Amniotic epithelial cell (primary cell): ENCODE measurements around the gene HS3ST5.
A peak's percentile ranks its signal among the peaks of the same experiment; 100 is the strongest.
"Not testable (repeated sequence)": the region's sequence is repeated elsewhere in the genome, so short reads cannot be mapped to it uniquely, and the experiment has no call there.

Experiments used
- DNase-seq: peaks from one replicate; pipeline ENCODE4 v3.0.0-alpha.2; 2010; ENCODE audit warnings: low read depth

Gene HS3ST5

DNA sequence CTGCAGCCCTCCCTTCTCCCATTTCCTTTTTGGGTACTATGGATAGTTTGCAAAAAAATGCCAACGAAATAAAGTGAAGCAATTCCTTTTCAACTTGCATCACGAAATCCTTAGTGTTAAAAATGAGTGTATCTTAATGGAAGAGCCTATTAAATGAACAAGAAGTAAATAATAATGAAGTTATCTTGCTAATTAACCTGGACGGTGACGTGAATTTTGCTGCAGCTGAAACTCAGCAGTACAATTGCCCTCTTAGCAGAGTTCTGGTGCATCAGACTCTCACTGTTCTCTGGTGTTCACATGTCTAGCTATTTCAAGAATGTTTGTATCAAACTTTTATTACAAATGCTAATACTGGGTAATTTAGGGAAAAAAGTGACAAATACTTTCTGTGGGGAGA, 252.2 kb downstream of the HS3ST5 start:
- DNase-seq = no peak

DNA sequence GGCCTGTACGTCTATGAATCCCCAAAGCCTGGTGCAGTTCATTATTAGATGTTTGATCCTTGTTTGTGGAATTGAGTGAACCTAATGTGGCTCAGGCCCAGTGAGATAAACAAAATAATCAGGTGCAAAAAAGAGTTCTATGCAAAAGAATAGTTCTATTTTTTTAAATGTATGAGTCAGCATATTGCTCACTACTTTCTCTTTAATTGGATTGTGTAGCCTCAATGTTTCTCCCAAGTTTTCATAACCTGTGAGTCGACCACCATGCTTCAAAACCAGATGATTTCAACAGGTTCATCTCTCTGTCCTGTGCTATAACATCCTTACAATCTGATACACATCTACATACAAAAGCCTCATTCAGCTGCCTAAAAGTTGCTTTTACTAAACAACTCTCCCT, 255.3 kb downstream of the HS3ST5 start:
- DNase-seq = peak; percentile 27

DNA sequence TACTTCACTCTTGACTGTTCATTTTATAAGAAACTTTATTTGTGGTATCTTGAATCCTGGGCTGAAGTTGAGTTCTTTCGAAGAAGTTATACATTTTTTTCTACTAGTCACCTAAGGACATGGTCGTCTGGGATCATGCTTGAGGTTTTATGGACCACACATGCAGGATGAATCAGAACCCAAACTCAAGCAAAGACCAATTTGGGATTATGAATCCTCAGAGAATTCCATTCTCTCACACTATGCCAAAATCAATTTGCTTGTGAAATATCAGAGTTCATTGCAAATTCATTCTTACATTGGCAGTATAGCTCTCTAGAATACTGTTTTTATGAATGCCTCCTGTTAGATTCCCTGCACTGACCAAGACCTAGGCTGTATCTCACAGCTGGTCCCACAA, 257.6 kb downstream of the HS3ST5 start:
- no peak for DNase-seq

DNA sequence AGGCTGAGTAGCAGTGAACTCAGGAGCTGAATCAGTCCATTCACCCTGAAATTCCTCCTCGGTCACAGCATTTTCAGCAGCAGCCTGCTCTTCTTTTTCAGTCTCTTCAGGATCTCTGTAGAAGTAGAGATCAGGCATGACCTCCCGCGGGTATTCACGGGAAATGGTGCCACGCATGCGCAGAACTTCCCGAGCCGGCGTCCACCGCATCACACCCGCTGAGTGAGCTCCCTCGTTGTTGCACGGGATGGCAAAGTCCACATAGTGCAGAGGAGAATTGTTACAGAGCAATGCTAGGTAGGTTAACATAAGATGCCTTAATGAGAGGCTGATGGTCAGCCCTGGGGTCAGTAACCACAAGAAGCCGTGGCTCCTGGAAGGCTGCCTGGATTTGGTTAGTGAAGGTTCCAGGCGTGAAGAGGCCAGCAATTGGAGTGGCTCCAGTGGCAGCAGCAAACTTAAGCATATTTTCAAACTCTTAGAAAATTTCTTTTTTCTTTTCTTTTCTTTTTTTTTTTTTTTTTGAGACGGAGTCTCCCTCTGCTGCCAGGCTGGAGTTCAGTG, 258.4 kb downstream of the HS3ST5 start:
- peak; percentile 14 for DNase-seq

DNA sequence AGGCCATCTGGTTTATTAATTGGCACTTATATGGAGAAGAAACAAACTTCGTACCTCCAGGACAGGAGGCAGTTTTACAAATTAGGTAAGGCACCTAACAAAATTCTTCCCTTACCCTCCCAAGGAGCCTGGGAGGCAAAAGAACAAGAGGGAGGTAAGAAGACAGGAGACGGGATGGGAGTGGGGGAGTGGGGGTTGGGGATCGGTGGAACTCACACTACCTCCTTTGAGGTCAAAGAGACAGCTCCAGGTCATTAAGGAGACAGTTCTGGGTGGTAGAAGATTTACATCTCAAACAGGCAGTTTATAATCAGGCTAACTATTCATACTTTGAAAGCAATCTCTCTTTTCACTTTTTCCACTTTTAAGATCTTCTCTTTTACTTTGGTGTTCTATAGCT, 259.6 kb downstream of the HS3ST5 start:
- DNase-seq = no peak

DNA sequence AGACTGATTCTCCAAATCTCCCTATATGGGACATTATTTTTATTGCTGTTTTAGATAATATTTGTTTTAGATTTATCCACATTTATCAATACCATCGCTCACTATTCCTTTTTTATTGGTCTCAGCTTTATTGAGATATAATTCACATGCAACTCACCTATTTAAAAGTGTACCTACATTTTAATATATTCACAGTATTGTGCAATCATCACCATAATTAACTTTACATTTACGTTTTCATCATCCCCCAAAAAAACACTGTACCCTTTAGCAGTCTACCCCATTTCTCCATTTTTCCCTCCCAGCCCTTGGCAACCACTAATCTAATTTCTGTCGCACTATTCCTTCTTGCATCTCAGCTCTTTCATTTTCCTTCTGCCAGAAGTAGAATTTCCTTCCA, 261.1 kb downstream of the HS3ST5 start:
- DNase-seq = no peak

DNA sequence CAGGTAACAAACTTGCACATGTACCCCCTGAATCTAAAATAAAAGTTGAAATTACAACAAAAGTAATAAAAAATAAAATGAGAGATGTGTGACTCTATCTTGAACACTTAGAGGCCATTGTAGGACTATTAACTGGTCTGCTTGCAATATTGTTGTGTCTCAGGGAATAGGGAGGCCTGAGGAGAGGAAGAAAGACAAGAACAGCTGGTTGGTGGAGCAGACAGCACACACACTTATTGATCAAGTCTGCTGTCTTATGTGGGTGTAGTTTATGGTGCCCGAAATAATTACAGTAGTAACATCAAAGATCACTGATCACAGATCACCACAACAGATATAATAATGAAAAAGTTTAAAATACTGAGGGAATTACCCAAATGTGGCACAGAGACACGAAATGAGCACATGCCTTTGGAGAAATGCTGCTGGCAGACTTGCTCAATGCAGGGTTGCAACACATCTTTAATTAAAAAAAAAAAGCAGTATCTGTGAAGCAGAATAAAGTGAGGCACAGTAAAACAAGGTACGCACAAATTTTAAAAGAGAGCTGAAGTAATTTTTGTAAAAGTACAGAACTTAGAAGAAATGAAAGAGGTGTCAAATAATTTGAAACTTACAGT, 261.8 kb downstream of the HS3ST5 start:
- DNase-seq = peak; percentile 24

DNA sequence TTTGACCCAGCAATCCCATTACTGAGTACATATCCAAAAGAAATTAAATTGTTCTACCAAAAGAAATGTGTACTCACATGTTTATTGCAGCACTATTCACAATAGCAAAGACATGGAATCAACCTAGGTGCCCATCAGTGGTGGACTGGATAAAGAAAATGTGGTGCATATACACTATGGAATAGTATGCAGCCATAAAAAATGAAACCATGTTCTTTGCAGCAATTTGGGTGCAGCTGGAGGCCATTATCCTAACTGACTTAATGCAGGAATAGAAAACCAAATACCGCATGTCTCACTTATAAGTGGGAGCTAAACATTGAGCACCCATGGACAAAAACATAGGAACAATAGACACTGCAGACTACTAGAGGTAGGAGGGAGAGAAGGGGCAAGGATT, 262.4 kb downstream of the HS3ST5 start:
- not testable (repeated sequence) for DNase-seq

DNA sequence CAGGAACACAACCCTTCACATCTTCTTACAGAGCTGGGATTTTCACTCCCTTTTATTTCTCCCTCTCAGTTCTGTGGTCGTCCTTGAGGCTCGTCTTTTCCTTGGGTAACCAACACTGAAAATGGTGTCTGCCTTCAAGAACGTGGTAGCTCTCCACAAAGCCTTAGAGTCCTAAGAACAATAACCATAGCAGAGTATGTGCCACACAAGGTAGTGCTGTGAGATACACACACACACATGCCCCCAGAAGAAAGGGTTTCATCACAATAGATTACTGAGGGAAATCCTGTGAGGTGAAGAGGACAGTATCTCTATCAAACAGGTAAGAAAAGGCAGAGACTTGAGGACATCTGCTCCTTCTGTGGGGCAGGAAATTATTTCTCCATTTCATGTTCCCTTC, 267.0 kb downstream of the HS3ST5 start:
- no peak for DNase-seq

DNA sequence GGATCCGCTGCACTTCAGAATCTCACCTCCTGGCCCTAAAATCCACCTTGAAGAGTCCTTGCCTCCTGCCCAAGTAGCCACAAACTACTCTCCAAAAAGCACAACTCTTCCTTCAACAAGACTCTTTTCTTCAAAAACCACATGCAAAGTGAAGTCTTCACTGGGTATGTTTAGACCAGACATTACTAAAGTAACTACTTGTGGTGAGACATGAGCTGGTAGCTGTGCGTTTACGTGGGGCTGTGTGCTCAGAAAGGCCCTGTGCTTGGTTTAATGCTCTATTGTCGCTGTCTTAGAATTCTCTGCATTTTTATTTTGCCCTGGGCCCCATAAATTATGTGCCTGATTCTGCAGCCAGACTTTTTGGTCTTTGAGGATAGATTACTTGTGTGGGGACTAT, 267.5 kb downstream of the HS3ST5 start:
- no peak for DNase-seq

DNA sequence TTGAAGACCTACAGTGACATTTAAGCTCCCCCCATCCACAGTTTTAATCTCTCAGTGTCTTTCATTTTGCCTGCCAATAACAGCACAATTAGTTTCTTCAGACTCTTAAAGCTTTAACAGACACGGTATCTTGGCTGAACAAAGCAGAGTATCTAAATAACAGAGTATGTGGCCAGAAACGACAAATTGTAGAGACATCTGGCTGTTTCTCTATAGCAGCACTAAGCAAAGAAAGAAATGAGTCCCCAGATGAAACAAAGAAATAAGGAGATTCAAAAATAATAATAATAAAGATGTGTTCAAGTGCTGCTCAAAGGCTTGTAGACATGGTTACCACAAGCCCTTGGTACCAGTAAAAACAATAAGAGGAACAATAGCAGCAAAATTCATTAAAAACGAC, 274.1 kb downstream of the HS3ST5 start:
- DNase-seq = no peak

DNA sequence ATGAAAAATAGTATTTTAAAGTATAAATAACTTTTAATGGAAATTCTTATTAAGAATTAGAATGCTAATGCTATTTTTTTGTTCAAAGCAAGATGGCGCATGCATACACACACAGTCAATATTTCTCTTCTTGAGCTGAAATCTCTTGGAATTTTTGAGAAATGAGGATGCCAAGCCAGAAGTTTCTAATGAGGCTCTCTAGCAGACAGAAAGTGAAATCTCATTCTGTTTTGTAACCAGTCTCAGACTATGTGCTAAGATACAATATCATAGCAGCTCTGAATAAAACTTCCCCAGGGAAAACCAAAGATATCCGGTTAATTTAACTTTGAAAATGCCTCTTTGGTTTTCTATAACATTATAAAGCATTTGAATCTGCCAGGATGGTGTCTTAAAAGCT, 274.7 kb downstream of the HS3ST5 start:
- no peak for DNase-seq

DNA sequence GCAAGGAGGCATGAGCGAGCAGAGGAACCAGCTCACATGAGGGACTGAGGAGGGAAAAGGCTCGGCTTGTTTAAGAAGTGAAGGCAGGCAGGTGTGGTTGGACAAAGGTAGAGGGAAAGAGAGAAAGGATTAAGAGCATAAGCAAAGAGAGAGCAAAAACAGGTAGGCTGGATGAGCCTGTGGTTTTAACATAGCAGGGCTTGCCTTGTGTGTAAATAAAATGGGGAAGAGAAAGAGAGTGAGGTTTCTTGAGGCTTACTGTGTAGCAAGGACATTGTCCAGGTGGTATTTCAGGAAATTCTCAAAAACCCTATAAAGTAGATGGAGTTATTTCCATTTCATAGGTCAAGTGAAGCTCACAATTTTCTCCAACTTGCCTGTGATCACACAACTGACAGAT, 278.0 kb downstream of the HS3ST5 start:
- no peak for DNase-seq

DNA sequence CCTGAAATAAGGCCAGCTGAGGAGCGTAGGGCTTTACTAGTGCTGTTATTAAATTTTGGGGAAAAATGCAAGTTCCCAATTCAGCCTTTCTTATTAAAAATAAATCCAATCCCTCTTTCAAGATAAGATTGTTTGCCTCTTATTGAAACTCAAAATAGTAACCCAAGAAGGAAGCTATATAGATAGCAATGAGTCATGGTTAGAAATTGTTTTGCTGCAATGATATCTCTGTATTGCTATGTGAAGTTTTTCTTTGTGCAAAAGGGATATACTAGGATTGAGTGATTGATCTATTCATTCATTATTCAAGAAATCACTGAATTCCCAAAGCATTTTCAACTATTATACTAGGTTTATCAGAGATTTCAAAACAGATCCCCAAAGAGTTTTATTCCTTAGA, 278.9 kb downstream of the HS3ST5 start:
- peak; percentile 24 for DNase-seq

DNA sequence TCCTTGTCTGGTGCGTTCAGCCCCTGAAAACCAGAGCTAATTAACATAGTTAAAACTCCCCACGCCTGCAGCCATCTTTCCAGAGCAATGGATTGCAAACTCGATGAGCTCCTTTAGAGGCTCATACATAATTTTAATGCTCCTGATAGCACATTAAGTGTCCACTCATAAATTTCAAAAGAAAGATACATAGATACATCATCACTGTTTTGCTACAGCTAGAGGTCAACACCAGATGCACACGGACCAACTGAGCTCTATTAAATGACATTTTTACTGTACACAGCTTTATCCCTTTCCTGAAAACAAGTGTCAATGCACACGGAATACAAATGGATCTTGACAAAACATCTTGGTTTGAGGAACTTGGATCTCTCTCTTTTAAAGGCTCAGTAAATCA, 280.6 kb downstream of the HS3ST5 start:
- DNase-seq = no peak

DNA sequence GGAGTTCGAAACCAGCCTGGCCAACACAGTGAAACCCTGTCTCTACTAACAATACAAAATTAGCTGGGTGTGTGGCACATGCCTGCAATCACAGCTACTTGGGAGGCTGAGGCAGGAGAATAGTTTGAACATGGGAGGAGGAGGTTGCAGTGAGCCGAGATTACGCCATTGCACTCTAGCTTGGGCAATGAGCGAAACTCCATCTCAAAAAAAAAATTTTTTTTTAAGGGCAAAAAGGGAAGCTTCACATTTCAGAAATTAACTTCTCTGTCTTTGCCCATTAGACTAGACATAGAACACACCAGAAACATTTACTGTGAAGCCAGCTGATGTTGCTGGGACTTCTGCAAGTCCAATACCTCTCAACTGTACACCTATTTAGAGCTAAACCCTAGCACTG, 281.1 kb downstream of the HS3ST5 start:
- no peak for DNase-seq

DNA sequence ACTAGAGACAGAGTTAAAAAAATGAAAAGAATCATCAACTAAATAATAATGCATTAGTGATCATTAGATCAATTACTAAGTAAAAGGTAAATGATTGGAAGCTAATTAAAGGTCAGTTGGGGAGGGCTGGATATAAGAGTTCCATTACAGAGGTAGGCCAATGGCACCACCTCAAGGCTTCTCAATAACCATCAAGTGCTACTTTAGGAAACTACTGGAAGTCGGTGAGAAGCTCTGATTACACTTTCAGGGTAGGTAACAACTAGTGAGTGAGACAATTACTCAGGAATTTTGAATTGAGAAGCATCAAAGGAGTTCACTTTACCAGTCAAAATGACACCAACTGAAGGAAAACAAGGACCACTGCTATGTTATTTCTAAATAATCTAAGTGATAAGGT, 281.7 kb downstream of the HS3ST5 start:
- DNase-seq = no peak

DNA sequence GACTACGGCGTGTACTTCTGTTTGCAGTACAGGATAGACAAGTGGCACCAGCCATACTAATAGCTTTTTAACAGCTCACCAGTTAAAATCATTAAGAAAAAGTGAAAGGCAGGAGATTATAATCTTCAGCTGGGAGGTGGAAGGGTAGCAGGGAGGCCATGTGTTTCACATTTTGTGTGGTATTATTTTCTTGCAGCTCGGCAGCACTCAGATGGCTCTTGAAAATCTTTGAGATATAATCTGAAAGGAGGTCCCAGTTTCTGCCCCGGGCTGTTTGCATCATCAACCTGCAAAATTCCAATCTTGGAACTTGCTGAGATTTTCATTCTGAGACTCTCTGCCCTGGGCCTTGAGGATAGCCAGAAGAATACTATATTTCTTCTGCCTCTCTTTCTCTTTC, 284.4 kb downstream of the HS3ST5 start:
- no peak for DNase-seq

DNA sequence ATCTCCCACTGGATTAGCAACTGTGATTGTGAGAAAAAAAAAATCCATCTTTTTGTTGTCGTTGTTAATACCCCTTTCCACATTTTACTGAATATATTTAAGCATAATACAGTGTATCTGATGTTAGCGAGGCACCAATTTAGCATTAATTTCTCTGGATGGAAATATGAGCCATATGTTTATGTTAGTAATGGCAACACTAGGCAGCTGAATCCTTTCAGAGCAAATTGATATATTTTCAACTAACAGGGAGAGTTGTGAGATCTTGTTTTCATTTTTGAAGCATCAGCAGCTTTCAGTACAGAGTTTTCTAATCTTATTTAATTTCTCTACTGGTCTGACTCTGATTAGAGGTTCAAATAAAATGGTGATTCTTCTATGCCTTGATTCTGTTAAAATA, 287.1 kb downstream of the HS3ST5 start:
- no peak for DNase-seq

DNA sequence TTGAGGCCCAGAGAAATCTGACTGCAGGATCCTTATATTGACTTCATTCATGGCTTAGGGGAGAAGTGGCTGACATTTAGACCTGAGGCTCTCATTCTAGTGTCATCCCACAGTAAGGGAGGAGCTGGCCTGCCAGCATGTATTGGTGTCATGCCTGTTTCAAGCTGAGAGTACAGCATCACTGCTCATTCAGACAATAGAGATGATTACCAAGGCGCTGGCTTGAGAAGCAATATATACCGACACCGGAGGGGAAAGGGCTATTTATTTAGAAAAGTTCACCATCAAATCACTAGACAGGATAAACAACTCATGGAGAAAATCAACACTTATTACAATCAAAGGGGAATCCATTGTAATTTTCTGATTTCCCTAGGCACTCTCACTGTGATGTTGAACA, 287.5 kb downstream of the HS3ST5 start:
- no peak for DNase-seq

DNA sequence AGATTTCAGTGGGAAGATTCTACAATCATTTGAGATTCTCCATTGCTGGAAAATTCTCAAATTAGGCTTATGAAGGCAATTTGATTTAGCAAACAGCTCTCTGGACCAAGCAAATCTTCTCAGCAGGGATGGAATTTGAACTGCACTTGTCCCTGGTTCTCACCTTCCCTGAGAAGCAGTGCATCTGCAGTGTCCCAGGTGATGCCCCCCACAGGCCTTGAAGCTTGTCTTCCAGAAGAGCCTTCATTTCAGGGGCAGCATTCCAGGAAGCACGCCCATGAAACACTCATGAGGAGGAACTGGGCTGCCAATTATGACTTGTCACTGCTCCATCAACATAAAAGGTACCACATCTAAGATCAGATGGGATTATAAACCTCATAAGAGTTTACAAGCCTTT, 289.0 kb downstream of the HS3ST5 start:
- no peak for DNase-seq

DNA sequence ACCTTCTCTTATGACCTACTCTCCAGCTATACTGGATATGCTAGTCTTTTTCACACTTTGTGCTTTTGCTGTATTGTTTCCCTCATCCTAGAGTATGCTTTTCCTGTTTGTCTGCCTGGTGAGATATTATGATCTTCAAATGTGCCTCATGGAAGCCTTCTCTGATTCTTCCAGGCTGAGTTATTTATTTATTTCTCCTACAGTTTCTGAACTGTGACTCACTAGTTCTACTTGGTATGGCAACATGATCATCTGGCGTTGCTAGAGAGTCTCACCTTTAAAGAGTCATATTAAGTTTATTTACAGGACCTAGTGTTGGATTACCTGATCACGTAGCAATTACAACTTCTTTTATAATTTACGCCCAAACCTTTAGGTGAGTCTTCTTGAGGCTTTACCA, 290.7 kb downstream of the HS3ST5 start:
- peak; percentile 11 for DNase-seq

DNA sequence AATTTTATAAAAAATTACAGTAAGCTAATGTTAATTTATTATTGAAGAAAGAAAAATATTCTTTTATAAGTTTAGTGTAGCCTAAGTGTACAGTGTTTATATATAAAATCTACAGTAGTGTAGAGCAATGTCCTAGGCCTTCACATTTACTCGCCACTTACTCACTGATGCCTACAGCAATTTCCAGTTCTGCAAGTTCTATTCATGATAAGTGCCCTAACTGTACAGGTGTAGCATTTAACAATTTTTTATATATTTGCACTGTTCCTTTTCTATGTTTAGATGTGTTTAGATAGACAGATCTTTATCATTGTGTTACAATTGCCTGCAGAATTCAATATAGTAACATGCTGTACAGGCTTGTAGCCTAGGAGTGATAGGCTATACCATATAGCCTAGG, 291.8 kb downstream of the HS3ST5 start:
- no peak for DNase-seq

DNA sequence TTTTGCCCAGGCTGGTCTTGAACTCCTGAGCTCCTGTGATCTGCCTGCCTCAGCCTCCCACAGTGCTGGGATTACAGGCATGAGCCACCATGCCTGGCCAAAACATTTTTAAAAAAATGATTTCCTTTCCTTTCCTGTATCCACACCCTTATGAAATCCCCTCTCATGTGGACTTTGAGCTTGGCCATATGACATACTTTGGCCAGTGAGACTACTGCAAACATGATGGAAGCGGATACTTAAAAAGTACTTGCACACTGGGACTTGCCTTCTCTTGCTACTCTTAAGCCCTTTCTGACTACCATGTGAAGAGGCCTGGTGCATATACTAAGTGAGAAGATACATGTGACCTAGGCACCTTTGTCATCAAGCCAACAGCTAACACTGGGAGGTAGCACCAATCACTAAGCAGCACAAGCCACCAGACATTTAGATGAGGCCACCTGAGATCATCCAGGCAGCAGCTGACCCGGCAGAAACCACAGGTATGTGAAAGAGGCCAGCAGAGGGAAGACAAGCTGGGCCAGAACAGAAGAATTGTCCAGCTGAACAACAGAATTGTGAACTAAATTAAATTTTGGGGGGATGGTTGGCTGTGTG, 293.4 kb downstream of the HS3ST5 start:
- peak; percentile 18 for DNase-seq
